Measurements from ENCODE around the gene CCR4.

GRCh38 chr3:32930161-32930560 lies 21.3 kb upstream of the CCR4 start:
- TF ChIP-seq EZH2 (IDR thresholded peaks at IDR 0.05; ENCODE audit: insufficient read depth, poor library complexity, severe bottlenecking) (no peak), EZH2phosphoT487 (IDR thresholded peaks at IDR 0.05; ENCODE audit: insufficient read depth, low read depth) (no peak)

All from GM23248 (cell line).